WTC11 (cell line): Measurements from ENCODE around the gene FGF11. TPM values are rescaled to one million over a fixed set of nuclear protein-coding genes. Genes with fewer than 3 reads are reported as not detected.

Experiments
- ATAC-seq: fragments of 200-7000 bp; cut with Tn5 transposase; 2 replicates; pipeline ENCODE4 v1.10.0; 2021; ENCODE audit warnings: mild to moderate bottlenecking, moderate library complexity
- CTCF ChIA-PET: fragments of 300-600 bp; sonication (Branson Sonifier 250); formaldehyde crosslinking; loops from one replicate; lab custom pipeline; 2021; ENCODE audit warnings: antibody characterized with exemption; lab: Charles Lee
- POLR2A ChIA-PET: fragments of 350-600 bp; sonication (Branson Sonifier 250); formaldehyde crosslinking; loops from one replicate; lab custom pipeline; 2021; ENCODE audit warnings: antibody characterized with exemption; lab: Charles Lee
- DNase-seq: peaks from one replicate; pipeline ENCODE4 v3.0.0; 2021; ENCODE audit warnings: low spot score
- H3K27ac Mint-ChIP-seq: 2 replicates; pipeline ENCODE4 v1.8.0; 2021; ENCODE audit warnings: mixed read lengths
- H3K27me3 Mint-ChIP-seq: 2 replicates; pipeline ENCODE4 v1.8.0; 2021; ENCODE audit warnings: low read depth, mild to moderate bottlenecking, moderate library complexity, mixed read lengths
- H3K36me3 Mint-ChIP-seq: 2 replicates; pipeline ENCODE4 v1.8.0; 2021; ENCODE audit warnings: mixed read lengths
- H3K4me1 Mint-ChIP-seq: 2 replicates; pipeline ENCODE4 v1.8.0; 2022; ENCODE audit warnings: mixed read lengths
- H3K4me3 Mint-ChIP-seq: 2 replicates; pipeline ENCODE4 v1.8.0; 2021; ENCODE audit warnings: mild to moderate bottlenecking, moderate library complexity, mixed read lengths
- H3K9me3 Mint-ChIP-seq: 2 replicates; pipeline ENCODE4 v1.8.0; 2021; ENCODE audit warnings: mixed read lengths
- ATF1 ChIP-seq: sonication (generic); formaldehyde crosslinking; IDR thresholded peaks from 2 replicates; pipeline ENCODE4 v1.8.1; 2023; ENCODE audit warnings: mild to moderate bottlenecking, moderate library complexity, missing genetic modification reagents
- CBFB ChIP-seq: sonication (generic); formaldehyde crosslinking; IDR thresholded peaks from 2 replicates; pipeline ENCODE4 v1.8.1; 2022; ENCODE audit warnings: mild to moderate bottlenecking, low read depth, missing genetic modification reagents
- CREM ChIP-seq: sonication (generic); formaldehyde crosslinking; IDR thresholded peaks from 2 replicates; pipeline ENCODE4 v1.8.1; 2022; ENCODE audit warnings: mild to moderate bottlenecking, missing genetic modification reagents, moderate library complexity
- ESRRA ChIP-seq: sonication (generic); formaldehyde crosslinking; IDR thresholded peaks from 2 replicates; pipeline ENCODE4 v1.8.1; 2022; ENCODE audit warnings: mild to moderate bottlenecking, missing genetic modification reagents, borderline replicate concordance
- FOXJ3 ChIP-seq: sonication (generic); formaldehyde crosslinking; IDR thresholded peaks from 2 replicates; pipeline ENCODE4 v1.9.0; 2021; ENCODE audit warnings: missing genetic modification reagents, mild to moderate bottlenecking, borderline replicate concordance
- FOXK1 ChIP-seq: sonication (generic); formaldehyde crosslinking; IDR thresholded peaks from 2 replicates; pipeline ENCODE4 v1.8.0; 2022; ENCODE audit warnings: mild to moderate bottlenecking, moderate library complexity, missing genetic modification reagents
- GABPB1 ChIP-seq: sonication (generic); formaldehyde crosslinking; IDR thresholded peaks from 2 replicates; pipeline ENCODE4 v1.8.1; 2023; ENCODE audit warnings: mild to moderate bottlenecking, missing genetic modification reagents
- GRHL2 ChIP-seq: fragments of 250-450 bp; sonication (Bioruptor Pico); IDR thresholded peaks from 2 replicates; pipeline ENCODE4 v1.8.0; 2022; ENCODE audit warnings: mild to moderate bottlenecking, moderate library complexity; ENCODE audit not compliant: insufficient replicate concordance, severe bottlenecking
- IRF2 ChIP-seq: sonication (generic); formaldehyde crosslinking; IDR thresholded peaks from 2 replicates; pipeline ENCODE4 v1.8.0; 2022; ENCODE audit warnings: low read depth, missing genetic modification reagents, borderline replicate concordance
- NFYB ChIP-seq: sonication (generic); formaldehyde crosslinking; conservative IDR thresholded peaks from 2 replicates; pipeline ENCODE4 v1.8.0; 2022; ENCODE audit warnings: low read depth, missing genetic modification reagents
- SOX15 ChIP-seq: fragments of 250-450 bp; sonication (Bioruptor Pico); IDR thresholded peaks from 2 replicates; pipeline ENCODE4 v1.9.0; 2021; ENCODE audit warnings: mild to moderate bottlenecking
- TCF7 ChIP-seq: sonication (generic); formaldehyde crosslinking; IDR thresholded peaks from 2 replicates; pipeline ENCODE4 v1.8.0; 2022; ENCODE audit warnings: mild to moderate bottlenecking, low read depth, missing genetic modification reagents, moderate library complexity
- ZNF138 ChIP-seq: sonication (generic); formaldehyde crosslinking; conservative IDR thresholded peaks from 2 replicates; pipeline ENCODE4 v1.8.1; 2022; ENCODE audit warnings: mild to moderate bottlenecking, moderate library complexity, missing genetic modification reagents
- ZNF317 ChIP-seq: sonication (generic); formaldehyde crosslinking; IDR thresholded peaks from 2 replicates; pipeline ENCODE4 v1.8.1; 2023; ENCODE audit warnings: low read depth, mild to moderate bottlenecking, moderate library complexity, missing genetic modification reagents, borderline replicate concordance
- ZNF396 ChIP-seq: fragments of 250-450 bp; sonication (Bioruptor Pico); IDR thresholded peaks from 2 replicates; pipeline ENCODE4 v1.8.0; 2021; ENCODE audit warnings: mild to moderate bottlenecking, moderate library complexity, borderline replicate concordance
- total RNA-seq: library from RNA; stranded (reverse); gene quantifications from 3 replicates; pipeline ENCODE4 v1.2.3, GENCODE V29; 2021
- TF ChIP-seq, protein P1 (sequence below): sonication (generic); formaldehyde crosslinking; conservative IDR thresholded peaks from 2 replicates; pipeline ENCODE4 v1.8.1; 2022; ENCODE audit warnings: mild to moderate bottlenecking, missing genetic modification reagents
- TF ChIP-seq, protein P2 (sequence below): sonication (generic); formaldehyde crosslinking; IDR thresholded peaks from 2 replicates; pipeline ENCODE4 v1.8.0; 2022; ENCODE audit warnings: mild to moderate bottlenecking, missing genetic modification reagents
- TF ChIP-seq, protein P3 (sequence below): sonication (generic); formaldehyde crosslinking; IDR thresholded peaks from 2 replicates; pipeline ENCODE4 v1.8.1; 2022; ENCODE audit warnings: low read depth, mild to moderate bottlenecking, moderate library complexity, missing genetic modification reagents, borderline replicate concordance
- TF ChIP-seq, protein P4 (sequence below): sonication (generic); formaldehyde crosslinking; conservative IDR thresholded peaks from 2 replicates; pipeline ENCODE4 v1.8.1; 2023; ENCODE audit warnings: mild to moderate bottlenecking, low read depth, missing genetic modification reagents, moderate library complexity
- TF ChIP-seq, protein P5 (sequence below): sonication (generic); formaldehyde crosslinking; IDR thresholded peaks from 2 replicates; pipeline ENCODE4 v1.8.1; 2023; ENCODE audit warnings: mild to moderate bottlenecking, missing genetic modification reagents, moderate library complexity
- TF ChIP-seq, protein P6 (sequence below): sonication (generic); formaldehyde crosslinking; IDR thresholded peaks from 2 replicates; pipeline ENCODE4 v1.8.1; 2022; ENCODE audit warnings: mild to moderate bottlenecking, missing genetic modification reagents, moderate library complexity, borderline replicate concordance
- TF ChIP-seq, protein P7 (sequence below): fragments of 250-450 bp; sonication (Bioruptor Pico); IDR thresholded peaks from 2 replicates; pipeline ENCODE4 v1.9.0; 2021; ENCODE audit warnings: mild to moderate bottlenecking, borderline replicate concordance

The FGF11 gene
- total RNA-seq, 1 experiment from 2014 or later = 19.8 TPM

DNA sequence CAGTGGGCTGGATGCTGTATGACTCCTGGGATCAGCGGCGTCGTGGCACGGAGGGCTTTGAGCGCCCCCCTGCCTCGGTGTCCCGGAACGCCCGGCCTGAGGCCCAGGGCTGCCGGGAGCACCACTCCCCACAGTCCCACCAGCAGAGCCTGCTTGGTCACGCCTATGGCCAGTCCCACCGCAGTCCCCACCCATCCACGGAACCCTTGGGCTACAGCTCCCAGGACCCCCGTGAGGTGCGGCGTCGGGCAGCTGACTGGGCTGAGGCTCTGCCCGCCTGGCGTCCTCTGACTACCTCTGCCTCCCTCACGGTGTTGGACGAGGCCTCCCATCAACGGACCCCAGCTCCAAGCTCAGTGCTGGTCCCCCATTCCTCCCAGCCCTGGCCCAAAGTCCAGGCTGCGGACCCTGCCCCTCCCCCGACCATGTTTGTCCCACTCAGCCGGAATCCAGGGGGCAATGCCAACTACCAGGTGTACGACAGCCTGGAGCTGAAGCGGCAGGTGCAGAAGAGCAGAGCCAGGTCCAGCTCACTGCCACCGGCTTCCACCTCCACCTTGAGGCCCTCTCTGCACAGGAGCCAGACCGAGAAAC lies 12.3 kb upstream of the FGF11 start:
- Mint-ChIP-seq H3K27ac (no peak overlapping the region), H3K36me3 (no peaks in the 10 kb centered on the region), H3K9me3 (no peaks in the 10 kb centered on the region), H3K27me3 (no peaks in the 10 kb centered on the region; the same call in 1 of the 2 replicates), H3K4me3 (no peak overlapping the region), H3K4me1 (no peaks in the 10 kb centered on the region)
- TF ChIP-seq IRF2 (CRISPR knock-in tag) = no peak
- TF ChIP-seq CBFB (CRISPR knock-in tag) = no peak
- no peak for TF ChIP-seq ZNF317 (CRISPR knock-in tag)
- TF ChIP-seq, protein P1, sequence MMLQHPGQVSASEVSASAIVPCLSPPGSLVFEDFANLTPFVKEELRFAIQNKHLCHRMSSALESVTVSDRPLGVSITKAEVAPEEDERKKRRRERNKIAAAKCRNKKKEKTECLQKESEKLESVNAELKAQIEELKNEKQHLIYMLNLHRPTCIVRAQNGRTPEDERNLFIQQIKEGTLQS (CRISPR knock-in tag) = no peak
- TF ChIP-seq, protein P2, sequence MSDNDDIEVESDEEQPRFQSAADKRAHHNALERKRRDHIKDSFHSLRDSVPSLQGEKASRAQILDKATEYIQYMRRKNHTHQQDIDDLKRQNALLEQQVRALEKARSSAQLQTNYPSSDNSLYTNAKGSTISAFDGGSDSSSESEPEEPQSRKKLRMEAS (CRISPR knock-in tag) = no peak
- TF ChIP-seq ATF1 (CRISPR knock-in tag) = no peak
- no peak for TF ChIP-seq ZNF396 (CRISPR knock-in tag)
- TF ChIP-seq, protein P3, sequence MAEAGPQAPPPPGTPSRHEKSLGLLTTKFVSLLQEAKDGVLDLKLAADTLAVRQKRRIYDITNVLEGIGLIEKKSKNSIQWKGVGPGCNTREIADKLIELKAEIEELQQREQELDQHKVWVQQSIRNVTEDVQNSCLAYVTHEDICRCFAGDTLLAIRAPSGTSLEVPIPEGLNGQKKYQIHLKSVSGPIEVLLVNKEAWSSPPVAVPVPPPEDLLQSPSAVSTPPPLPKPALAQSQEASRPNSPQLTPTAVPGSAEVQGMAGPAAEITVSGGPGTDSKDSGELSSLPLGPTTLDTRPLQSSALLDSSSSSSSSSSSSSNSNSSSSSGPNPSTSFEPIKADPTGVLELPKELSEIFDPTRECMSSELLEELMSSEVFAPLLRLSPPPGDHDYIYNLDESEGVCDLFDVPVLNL (CRISPR knock-in tag) = no peak
- no peak for TF ChIP-seq TCF7 (CRISPR knock-in tag)
- TF ChIP-seq ZNF138 = no peak
- TF ChIP-seq GABPB1 = no peak
- TF ChIP-seq, protein P4, sequence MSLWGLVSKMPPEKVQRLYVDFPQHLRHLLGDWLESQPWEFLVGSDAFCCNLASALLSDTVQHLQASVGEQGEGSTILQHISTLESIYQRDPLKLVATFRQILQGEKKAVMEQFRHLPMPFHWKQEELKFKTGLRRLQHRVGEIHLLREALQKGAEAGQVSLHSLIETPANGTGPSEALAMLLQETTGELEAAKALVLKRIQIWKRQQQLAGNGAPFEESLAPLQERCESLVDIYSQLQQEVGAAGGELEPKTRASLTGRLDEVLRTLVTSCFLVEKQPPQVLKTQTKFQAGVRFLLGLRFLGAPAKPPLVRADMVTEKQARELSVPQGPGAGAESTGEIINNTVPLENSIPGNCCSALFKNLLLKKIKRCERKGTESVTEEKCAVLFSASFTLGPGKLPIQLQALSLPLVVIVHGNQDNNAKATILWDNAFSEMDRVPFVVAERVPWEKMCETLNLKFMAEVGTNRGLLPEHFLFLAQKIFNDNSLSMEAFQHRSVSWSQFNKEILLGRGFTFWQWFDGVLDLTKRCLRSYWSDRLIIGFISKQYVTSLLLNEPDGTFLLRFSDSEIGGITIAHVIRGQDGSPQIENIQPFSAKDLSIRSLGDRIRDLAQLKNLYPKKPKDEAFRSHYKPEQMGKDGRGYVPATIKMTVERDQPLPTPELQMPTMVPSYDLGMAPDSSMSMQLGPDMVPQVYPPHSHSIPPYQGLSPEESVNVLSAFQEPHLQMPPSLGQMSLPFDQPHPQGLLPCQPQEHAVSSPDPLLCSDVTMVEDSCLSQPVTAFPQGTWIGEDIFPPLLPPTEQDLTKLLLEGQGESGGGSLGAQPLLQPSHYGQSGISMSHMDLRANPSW (CRISPR knock-in tag) = no peak
- CTCF ChIA-PET = interaction anchor here (0.9 to 1.6 kb wide), 2 partner anchors 10 to 78 kb away, joined by 5 to 6 read pairs; no protein-coding TSS in a partner anchor
- no peak for ATAC-seq
- POLR2A ChIA-PET = no interaction called here
- DNase-seq = no peak

DNA sequence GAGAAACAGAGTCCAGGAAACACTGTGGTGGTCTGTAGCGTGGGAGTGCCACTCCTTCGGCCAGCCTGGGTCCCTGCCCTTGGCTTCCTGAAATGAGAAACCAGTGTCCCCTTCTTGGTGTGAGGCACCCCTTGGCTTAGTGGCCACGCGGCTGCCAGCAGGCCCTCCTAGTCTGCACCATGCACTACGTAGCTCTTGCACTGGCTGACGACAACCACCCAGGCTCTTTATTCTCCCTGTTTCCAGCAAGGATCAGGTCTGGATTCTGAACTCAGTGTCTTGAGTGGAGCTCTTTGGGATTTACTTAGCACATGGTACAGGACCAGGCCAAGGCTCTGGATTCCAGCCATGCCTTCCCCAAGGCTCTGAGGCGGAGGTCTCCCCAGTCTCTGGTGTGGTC lies 11.8 kb upstream of the FGF11 start:
- Mint-ChIP-seq H3K4me3 (no peak overlapping the region), H3K9me3 (no peaks in the 10 kb centered on the region), H3K27me3 (no peaks in the 10 kb centered on the region; the same call in 1 of the 2 replicates), H3K27ac (no peak overlapping the region), H3K36me3 (no peaks in the 10 kb centered on the region), H3K4me1 (no peaks in the 10 kb centered on the region)
- ChIA-PET CTCF (no interaction called here), POLR2A (no interaction called here)
- DNase-seq (no peak), ATAC-seq (no peak)
- TF ChIP-seq, protein P5, sequence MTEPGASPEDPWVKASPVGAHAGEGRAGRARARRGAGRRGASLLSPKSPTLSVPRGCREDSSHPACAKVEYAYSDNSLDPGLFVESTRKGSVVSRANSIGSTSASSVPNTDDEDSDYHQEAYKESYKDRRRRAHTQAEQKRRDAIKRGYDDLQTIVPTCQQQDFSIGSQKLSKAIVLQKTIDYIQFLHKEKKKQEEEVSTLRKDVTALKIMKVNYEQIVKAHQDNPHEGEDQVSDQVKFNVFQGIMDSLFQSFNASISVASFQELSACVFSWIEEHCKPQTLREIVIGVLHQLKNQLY (CRISPR knock-in tag) = no peak
- TF ChIP-seq SOX15 (no peak), ZNF317 (CRISPR knock-in tag) (no peak), CREM (no peak), GRHL2 (CRISPR knock-in tag) (no peak), ZNF396 (CRISPR knock-in tag) (no peak), FOXK1 (no peak), ESRRA (CRISPR knock-in tag) (no peak), NFYB (CRISPR knock-in tag) (no peak), CBFB (CRISPR knock-in tag) (no peak), FOXJ3 (CRISPR knock-in tag) (no peak)
- TF ChIP-seq, protein P6, sequence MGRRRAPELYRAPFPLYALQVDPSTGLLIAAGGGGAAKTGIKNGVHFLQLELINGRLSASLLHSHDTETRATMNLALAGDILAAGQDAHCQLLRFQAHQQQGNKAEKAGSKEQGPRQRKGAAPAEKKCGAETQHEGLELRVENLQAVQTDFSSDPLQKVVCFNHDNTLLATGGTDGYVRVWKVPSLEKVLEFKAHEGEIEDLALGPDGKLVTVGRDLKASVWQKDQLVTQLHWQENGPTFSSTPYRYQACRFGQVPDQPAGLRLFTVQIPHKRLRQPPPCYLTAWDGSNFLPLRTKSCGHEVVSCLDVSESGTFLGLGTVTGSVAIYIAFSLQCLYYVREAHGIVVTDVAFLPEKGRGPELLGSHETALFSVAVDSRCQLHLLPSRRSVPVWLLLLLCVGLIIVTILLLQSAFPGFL (CRISPR knock-in tag) = no peak
- TF ChIP-seq, protein P7, sequence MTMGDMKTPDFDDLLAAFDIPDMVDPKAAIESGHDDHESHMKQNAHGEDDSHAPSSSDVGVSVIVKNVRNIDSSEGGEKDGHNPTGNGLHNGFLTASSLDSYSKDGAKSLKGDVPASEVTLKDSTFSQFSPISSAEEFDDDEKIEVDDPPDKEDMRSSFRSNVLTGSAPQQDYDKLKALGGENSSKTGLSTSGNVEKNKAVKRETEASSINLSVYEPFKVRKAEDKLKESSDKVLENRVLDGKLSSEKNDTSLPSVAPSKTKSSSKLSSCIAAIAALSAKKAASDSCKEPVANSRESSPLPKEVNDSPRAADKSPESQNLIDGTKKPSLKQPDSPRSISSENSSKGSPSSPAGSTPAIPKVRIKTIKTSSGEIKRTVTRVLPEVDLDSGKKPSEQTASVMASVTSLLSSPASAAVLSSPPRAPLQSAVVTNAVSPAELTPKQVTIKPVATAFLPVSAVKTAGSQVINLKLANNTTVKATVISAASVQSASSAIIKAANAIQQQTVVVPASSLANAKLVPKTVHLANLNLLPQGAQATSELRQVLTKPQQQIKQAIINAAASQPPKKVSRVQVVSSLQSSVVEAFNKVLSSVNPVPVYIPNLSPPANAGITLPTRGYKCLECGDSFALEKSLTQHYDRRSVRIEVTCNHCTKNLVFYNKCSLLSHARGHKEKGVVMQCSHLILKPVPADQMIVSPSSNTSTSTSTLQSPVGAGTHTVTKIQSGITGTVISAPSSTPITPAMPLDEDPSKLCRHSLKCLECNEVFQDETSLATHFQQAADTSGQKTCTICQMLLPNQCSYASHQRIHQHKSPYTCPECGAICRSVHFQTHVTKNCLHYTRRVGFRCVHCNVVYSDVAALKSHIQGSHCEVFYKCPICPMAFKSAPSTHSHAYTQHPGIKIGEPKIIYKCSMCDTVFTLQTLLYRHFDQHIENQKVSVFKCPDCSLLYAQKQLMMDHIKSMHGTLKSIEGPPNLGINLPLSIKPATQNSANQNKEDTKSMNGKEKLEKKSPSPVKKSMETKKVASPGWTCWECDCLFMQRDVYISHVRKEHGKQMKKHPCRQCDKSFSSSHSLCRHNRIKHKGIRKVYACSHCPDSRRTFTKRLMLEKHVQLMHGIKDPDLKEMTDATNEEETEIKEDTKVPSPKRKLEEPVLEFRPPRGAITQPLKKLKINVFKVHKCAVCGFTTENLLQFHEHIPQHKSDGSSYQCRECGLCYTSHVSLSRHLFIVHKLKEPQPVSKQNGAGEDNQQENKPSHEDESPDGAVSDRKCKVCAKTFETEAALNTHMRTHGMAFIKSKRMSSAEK (CRISPR knock-in tag) = no peak
